Choroid plexus epithelial cell (primary cell): Measurements from ENCODE around the gene CCDC85A.

ENCODE experiments used
- DNase-seq: peaks from one replicate; pipeline ENCODE4 v3.0.0-alpha.2; 2010; ENCODE audit warnings: low read depth
- H3K4me3 ChIP-seq: 2 replicates; pipeline ENCODE4 v1.5.1; 2011; ENCODE audit warnings: low read depth, mild to moderate bottlenecking, control low read depth, low read length, moderate library complexity
- CTCF ChIP-seq: conservative IDR thresholded peaks from 2 replicates; pipeline ENCODE4 v1.5.1; 2011; ENCODE audit warnings: low read depth, mild to moderate bottlenecking, control low read depth, inconsistent platforms, low read length, moderate library complexity

Gene CCDC85A

GRCh38 chr2:56195563-56195962 lies 11.8 kb downstream of the CCDC85A start:
- peak; percentile 11 for DNase-seq
- no peak for TF ChIP-seq CTCF

GRCh38 chr2:56197816-56198215 lies 14.0 kb downstream of the CCDC85A start:
- no peak for TF ChIP-seq CTCF
- H3K4me3 ChIP-seq: no peak overlapping the region
- no peak for DNase-seq

More at GRCh38 chr2:56195563-56195962, 11.8 kb downstream of the CCDC85A start:
- no peak overlapping the region for H3K4me3 ChIP-seq

- no peak for DNase-seq
- TF ChIP-seq CTCF: no peak
- no peak overlapping the region for H3K4me3 ChIP-seq
These were observed 15.1 kb downstream of the CCDC85A start for GRCh38 chr2:56198936-56199335.

- peak; percentile 43 for DNase-seq
- no peak for TF ChIP-seq CTCF
- no peak overlapping the region for H3K4me3 ChIP-seq
These were observed 15.7 kb downstream of the CCDC85A start for GRCh38 chr2:56199492-56199891.

GRCh38 chr2:56202381-56203121 lies 18.8 kb downstream of the CCDC85A start:
- no peak for TF ChIP-seq CTCF
- H3K4me3 ChIP-seq: no peak overlapping the region
- no peak for DNase-seq

- no peak for DNase-seq
- TF ChIP-seq CTCF: no peak
- no peak overlapping the region for H3K4me3 ChIP-seq
These were observed 20.8 kb downstream of the CCDC85A start for GRCh38 chr2:56204556-56204955.

- DNase-seq: no peak
- no peak for TF ChIP-seq CTCF
These were observed 22.5 kb downstream of the CCDC85A start for GRCh38 chr2:56206250-56206649.

More at GRCh38 chr2:56206250-56206649, 22.5 kb downstream of the CCDC85A start:
- H3K4me3 ChIP-seq: no peak overlapping the region
